Panc1 (cell line): ENCODE data around the gene BCAS3. TPM values are rescaled to one million over a fixed set of nuclear protein-coding genes. Genes with fewer than 3 reads are reported as not detected.

ENCODE experiments used
- ATAC-seq: fragments of 200-7000 bp; cut with Tn5 transposase; 2 replicates; pipeline ENCODE4 v1.9.1; 2020; ENCODE audit warnings: mild to moderate bottlenecking, moderate library complexity
- BruUV-seq: library from RNA; stranded (reverse); fragments of 400-500 nt; replicated peaks from 2 replicates; lab custom pipeline; 2021; lab: Mats Ljungman, UMichigan
- CTCF ChIA-PET: fragments of 300-600 bp; sonication (Branson Sonifier 250); formaldehyde crosslinking; loops from one replicate; lab custom pipeline; 2022; ENCODE audit warnings: antibody characterized with exemption; lab: Charles Lee
- POLR2A ChIA-PET: fragments of 300-600 bp; sonication (Branson Sonifier 250); formaldehyde crosslinking; loops from one replicate; lab custom pipeline; 2022; ENCODE audit warnings: antibody characterized with exemption; lab: Charles Lee
- DNase-seq: peaks from one replicate; pipeline ENCODE4 v3.0.0-alpha.2; 2010; ENCODE audit warnings: low read depth, low spot score
- H3K27ac ChIP-seq: 2 replicates; pipeline ENCODE4 v1.5.1; 2011; ENCODE audit warnings: mild to moderate bottlenecking, low read length, inconsistent platforms
- H3K27me3 ChIP-seq: fragments of 200-500 bp; sonication (Bioruptor generic); 2 replicates; pipeline ENCODE4 v1.6.0; 2014; ENCODE audit warnings: low read length, inconsistent platforms; ENCODE audit not compliant: control insufficient read depth, insufficient read depth
- H3K36me3 ChIP-seq: fragments of 200-500 bp; sonication (Bioruptor generic); 2 replicates; pipeline ENCODE4 v1.5.1; 2014; ENCODE audit warnings: inconsistent platforms, mild to moderate bottlenecking, low read length, moderate library complexity; ENCODE audit not compliant: control insufficient read depth, insufficient read depth
- H3K4me1 ChIP-seq: 2 replicates; pipeline ENCODE4 v1.5.1; 2011; ENCODE audit warnings: inconsistent platforms, mild to moderate bottlenecking, low read length, moderate library complexity; ENCODE audit not compliant: control insufficient read depth, insufficient read depth
- H3K4me3 ChIP-seq, 2 experiments: 2 replicates each; pipeline ENCODE4 v1.5.1; 2011 to 2012; ENCODE audit warnings: low read depth in 2 of 2, low read length in 2 of 2, mild to moderate bottlenecking in 2 of 2, inconsistent platforms in 1 of 2, moderate library complexity in 1 of 2
- H3K9me3 ChIP-seq: fragments of 200-500 bp; sonication (Bioruptor generic); 2 replicates; pipeline ENCODE4 v1.5.1; 2014; ENCODE audit warnings: low read depth, mild to moderate bottlenecking, inconsistent platforms, low read length, moderate library complexity; ENCODE audit not compliant: control insufficient read depth, insufficient read depth
- CTCF ChIP-seq: fragments of 450-650 bp; IDR thresholded peaks from 2 replicates; pipeline ENCODE4 v1.5.1; 2017; ENCODE audit warnings: mild to moderate bottlenecking
- POLR2AphosphoS5 ChIP-seq: IDR thresholded peaks from 2 replicates; pipeline ENCODE4 v1.6.1; 2012; ENCODE audit warnings: mild to moderate bottlenecking, low read depth, low read length, moderate library complexity
- SIN3A ChIP-seq: IDR thresholded peaks from 2 replicates; pipeline ENCODE4 v1.6.1; 2012; ENCODE audit warnings: low read depth, mild to moderate bottlenecking, low read length, moderate library complexity, borderline replicate concordance; ENCODE audit not compliant: insufficient read depth
- TCF7L2 ChIP-seq: IDR thresholded peaks from 2 replicates; pipeline ENCODE4 v1.6.1; 2011; ENCODE audit warnings: mild to moderate bottlenecking, low read depth, low read length, inconsistent platforms
- in situ Hi-C: cut with HindIII; loops from 2 replicates; pipeline ENCODE4 v1.10.0; 2016; ENCODE audit warnings: low sequenced_read_pairs, low pct_unique_long_range_greater_than_20kb
- intact Hi-C: fragments of 100-400 bp; cut with micrococcal nuclease; formaldehyde crosslinking; loops from one replicate; pipeline ENCODE4 v1.10.0; 2022; ENCODE audit not compliant: unreplicated experiment
- total RNA-seq: library from RNA; stranded (reverse); gene quantifications from one replicate; pipeline ENCODE4 v1.2.1, GENCODE V29; 2021; ENCODE audit not compliant: unreplicated experiment
- TF ChIP-seq, protein P1 (sequence below), 2 experiments: IDR thresholded peaks; 2 replicates each; pipeline ENCODE4 v1.6.1; 2011 to 2012; ENCODE audit warnings: low read depth in 2 of 2, control low read depth in 1 of 2, low read length in 1 of 2, mild to moderate bottlenecking in 1 of 2, moderate library complexity in 1 of 2; ENCODE audit not compliant: insufficient read depth in 1 of 2

The BCAS3 gene
- total RNA-seq, 1 experiment from 2014 or later = 9.3 TPM

DNA sequence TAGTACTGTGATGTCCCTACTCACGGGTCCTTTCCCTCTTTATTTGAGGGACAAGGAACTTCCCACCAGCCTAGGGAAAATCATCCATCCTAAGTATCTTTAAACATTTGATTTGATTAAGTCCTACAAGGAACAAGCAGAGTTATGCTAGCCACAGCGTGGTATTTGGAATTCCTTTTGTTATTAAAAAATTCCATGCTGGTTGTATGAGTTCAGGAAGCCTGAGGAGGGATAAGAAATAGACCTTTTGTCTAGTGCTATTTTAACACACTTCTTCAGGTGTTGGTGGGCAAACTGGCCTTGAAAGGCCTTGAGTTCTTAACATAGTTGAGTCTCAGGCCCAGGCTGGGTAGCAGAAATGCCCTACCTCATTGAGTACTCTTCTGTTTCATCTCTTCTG, 616.6 kb downstream of the BCAS3 start:
- no peaks in the 10 kb centered on the region for H3K36me3 ChIP-seq
- TF ChIP-seq, protein P1, sequence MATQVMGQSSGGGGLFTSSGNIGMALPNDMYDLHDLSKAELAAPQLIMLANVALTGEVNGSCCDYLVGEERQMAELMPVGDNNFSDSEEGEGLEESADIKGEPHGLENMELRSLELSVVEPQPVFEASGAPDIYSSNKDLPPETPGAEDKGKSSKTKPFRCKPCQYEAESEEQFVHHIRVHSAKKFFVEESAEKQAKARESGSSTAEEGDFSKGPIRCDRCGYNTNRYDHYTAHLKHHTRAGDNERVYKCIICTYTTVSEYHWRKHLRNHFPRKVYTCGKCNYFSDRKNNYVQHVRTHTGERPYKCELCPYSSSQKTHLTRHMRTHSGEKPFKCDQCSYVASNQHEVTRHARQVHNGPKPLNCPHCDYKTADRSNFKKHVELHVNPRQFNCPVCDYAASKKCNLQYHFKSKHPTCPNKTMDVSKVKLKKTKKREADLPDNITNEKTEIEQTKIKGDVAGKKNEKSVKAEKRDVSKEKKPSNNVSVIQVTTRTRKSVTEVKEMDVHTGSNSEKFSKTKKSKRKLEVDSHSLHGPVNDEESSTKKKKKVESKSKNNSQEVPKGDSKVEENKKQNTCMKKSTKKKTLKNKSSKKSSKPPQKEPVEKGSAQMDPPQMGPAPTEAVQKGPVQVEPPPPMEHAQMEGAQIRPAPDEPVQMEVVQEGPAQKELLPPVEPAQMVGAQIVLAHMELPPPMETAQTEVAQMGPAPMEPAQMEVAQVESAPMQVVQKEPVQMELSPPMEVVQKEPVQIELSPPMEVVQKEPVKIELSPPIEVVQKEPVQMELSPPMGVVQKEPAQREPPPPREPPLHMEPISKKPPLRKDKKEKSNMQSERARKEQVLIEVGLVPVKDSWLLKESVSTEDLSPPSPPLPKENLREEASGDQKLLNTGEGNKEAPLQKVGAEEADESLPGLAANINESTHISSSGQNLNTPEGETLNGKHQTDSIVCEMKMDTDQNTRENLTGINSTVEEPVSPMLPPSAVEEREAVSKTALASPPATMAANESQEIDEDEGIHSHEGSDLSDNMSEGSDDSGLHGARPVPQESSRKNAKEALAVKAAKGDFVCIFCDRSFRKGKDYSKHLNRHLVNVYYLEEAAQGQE (IDR thresholded peaks at IDR 0.05; ENCODE audit: insufficient read depth in 1 of 2, low read depth in 2 of 2, low read length in 1 of 2) = no peak
- TF ChIP-seq TCF7L2 (no peak), SIN3A (no peak), POLR2AphosphoS5 (no peak), CTCF (no peak)
- ChIA-PET POLR2A (no interaction called here), CTCF (no interaction called here)
- ATAC-seq (no peak), DNase-seq (no peak)
- no peaks in the 10 kb centered on the region for H3K9me3 ChIP-seq
- peaks cover 15% of the 10 kb centered on the region for H3K4me1 ChIP-seq
- H3K27me3 ChIP-seq = no peaks in the 10 kb centered on the region
- in situ Hi-C loops (no loop called here), intact Hi-C loops (no loop called here)
- no TSS peak for BruUV-seq
- H3K4me3 ChIP-seq = no peak overlapping the region
- H3K27ac ChIP-seq = peak overlapping the region; percentile 39; the same call in 1 of the 2 replicates

DNA sequence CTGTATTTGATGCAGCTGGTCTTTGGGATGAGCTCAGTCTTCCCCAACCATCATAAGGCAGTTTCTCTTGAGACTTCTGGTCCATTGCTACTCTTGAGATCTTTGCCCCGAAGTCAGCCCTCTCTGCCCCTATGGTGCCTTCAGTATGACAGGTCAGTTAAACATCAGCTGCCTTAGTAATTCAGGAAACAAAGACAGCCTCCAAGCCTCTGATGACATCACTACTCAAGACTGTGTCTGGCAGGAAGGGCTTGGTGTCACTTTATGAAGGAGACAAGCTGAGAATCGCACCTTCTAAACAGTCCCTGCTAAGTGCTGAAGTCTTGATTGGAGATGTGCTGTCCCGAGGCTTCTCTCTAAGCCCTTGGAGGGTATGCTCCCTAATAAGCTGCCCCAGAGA, 617.1 kb downstream of the BCAS3 start:
- no peaks in the 10 kb centered on the region for H3K27me3 ChIP-seq
- intact Hi-C loops = no loop called here
- H3K36me3 ChIP-seq = no peaks in the 10 kb centered on the region
- H3K9me3 ChIP-seq = no peaks in the 10 kb centered on the region
- ChIA-PET CTCF (no interaction called here), POLR2A (no interaction called here)
- in situ Hi-C loops = no loop called here
- no peak for DNase-seq
- H3K27ac ChIP-seq = peak overlapping the region; percentile 42
- peak; percentile 45; the same call in 1 of the 2 replicates for ATAC-seq
- H3K4me1 ChIP-seq = peaks cover 10% of the 10 kb centered on the region
- no peak for TF ChIP-seq CTCF
- H3K4me3 ChIP-seq = no peak overlapping the region
- BruUV-seq = no TSS peak
